RWPE1 (cell line): Measurements from ENCODE around the gene ADCY4.
"Not testable (repeated sequence)": the region's sequence is repeated elsewhere in the genome, so short reads cannot be mapped to it uniquely, and the experiment has no call there.

Experiments used
- CTCF ChIA-PET: fragments of 350-600 bp; sonication (Branson Sonifier 250); formaldehyde crosslinking; extraction: SDS; loops from one replicate; lab custom pipeline; 2021; lab: Yijun Ruan, JAX
- POLR2A ChIA-PET: fragments of 400-600 bp; formaldehyde crosslinking; extraction: SDS; loops from one replicate; lab custom pipeline; 2020; ENCODE audit warnings: antibody characterized with exemption; ENCODE audit not compliant: low non-redundant PET; lab: Yijun Ruan, JAX
- DNase-seq: peaks from one replicate; pipeline ENCODE4 v3.0.0; 2012; ENCODE audit warnings: low spot score
- H3K27ac ChIP-seq: fragments of 450-650 bp; 2 replicates; pipeline ENCODE4 v1.5.1; 2017
- TF ChIP-seq, protein P1 (sequence below): fragments of 450-650 bp; conservative IDR thresholded peaks from 2 replicates; pipeline ENCODE4 v1.5.1; 2017; ENCODE audit warnings: low read depth, mild to moderate bottlenecking

The ADCY4 gene

DNA sequence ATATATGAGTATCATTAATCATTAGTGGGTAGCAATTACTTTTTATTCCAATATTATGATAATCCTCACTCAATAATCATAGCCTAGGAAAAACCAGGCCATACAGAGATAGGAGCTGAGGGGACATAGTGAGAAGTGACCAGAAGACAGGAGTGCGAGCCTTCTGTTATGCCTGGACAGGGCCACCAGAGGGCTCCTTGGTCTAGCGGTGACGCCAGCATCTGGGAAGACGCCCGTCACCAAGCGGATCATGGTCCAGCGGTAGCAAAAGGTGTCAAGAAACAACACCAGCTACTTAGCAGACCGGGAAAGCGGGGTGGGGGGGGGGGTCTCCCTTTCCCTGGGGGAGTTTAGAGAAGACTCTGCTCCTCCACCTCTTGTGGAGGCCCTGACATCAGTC is 7.0 kb downstream of the ADCY4 start:
- TF ChIP-seq, protein P1, sequence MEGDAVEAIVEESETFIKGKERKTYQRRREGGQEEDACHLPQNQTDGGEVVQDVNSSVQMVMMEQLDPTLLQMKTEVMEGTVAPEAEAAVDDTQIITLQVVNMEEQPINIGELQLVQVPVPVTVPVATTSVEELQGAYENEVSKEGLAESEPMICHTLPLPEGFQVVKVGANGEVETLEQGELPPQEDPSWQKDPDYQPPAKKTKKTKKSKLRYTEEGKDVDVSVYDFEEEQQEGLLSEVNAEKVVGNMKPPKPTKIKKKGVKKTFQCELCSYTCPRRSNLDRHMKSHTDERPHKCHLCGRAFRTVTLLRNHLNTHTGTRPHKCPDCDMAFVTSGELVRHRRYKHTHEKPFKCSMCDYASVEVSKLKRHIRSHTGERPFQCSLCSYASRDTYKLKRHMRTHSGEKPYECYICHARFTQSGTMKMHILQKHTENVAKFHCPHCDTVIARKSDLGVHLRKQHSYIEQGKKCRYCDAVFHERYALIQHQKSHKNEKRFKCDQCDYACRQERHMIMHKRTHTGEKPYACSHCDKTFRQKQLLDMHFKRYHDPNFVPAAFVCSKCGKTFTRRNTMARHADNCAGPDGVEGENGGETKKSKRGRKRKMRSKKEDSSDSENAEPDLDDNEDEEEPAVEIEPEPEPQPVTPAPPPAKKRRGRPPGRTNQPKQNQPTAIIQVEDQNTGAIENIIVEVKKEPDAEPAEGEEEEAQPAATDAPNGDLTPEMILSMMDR, result peak; percentile 73
- not testable (repeated sequence) for H3K27ac ChIP-seq, DNase-seq
- ChIA-PET CTCF (interaction anchor here (0.9 to 3.1 kb wide), 7 partner anchors 9 to 109 kb away, joined by 3 to 19 read pairs (median 9); partner anchors contain the start of genes CBLN3, CIDEB, KHNYN and LTB4R2), POLR2A (interaction anchor here (0.8 kb wide), 1 partner anchor 104 kb away, joined by 3 read pairs; no protein-coding TSS in a partner anchor)

DNA sequence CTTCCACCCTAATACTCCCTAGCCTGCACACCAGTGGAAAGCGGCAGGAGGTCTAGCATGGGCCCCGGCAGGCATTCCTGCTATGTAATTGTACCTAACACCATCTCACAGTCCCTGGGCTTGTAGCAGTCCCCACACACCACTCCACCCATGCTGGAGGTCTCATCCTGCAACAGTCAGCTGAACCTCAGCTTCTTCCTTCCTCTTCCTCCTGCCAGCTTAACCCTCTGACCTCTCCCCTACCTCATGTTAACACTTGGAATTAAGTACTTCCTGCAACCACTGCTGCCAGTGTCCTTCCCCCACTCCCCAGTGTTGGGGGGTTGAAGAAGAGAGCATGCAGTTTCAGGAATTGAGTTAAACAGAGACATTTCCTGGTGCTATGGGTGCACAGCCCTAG is 7.6 kb downstream of the ADCY4 start:
- no peak overlapping the region for H3K27ac ChIP-seq
- no peak for DNase-seq
- TF ChIP-seq, protein P1, result no peak
- POLR2A ChIA-PET, result interaction anchor here (0.6 to 0.7 kb wide), 3 partner anchors 20 to 115 kb away, joined by 6 to 7 read pairs (median 7); no protein-coding TSS in a partner anchor
- CTCF ChIA-PET, result interaction anchor here (0.5 to 3.1 kb wide), 7 partner anchors 9 to 138 kb away, joined by 3 to 19 read pairs (median 9); partner anchors contain the start of genes CIDEB and LTB4R2

DNA sequence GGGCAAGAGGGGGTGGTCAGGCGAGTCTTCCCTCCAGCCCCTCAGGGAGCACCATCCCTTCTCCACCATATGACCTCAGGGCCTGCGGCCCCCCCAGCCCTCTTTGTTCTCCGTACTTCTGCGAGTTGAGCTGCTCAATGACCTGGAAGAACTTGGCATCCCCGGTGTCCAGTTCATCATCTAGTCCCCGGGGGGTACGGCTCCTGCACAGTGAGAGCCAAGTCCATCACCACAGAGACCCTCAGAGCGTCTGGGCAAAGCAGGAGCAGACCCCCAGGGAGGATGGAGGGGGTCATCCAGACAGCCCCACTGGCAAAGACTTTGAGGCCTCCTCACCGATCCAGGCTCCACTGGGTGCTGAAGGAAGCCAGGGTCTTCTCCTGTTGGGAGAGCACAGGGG is 8.9 kb downstream of the ADCY4 start:
- H3K27ac ChIP-seq, result no peak overlapping the region
- ChIA-PET CTCF (interaction anchor here (0.9 to 2.3 kb wide), 4 partner anchors 17 to 111 kb away, joined by 3 to 11 read pairs (median 7); partner anchors contain the start of genes CIDEB and LTB4R2), POLR2A (no interaction called here)
- TF ChIP-seq, protein P1, result no peak
- DNase-seq, result no peak

DNA sequence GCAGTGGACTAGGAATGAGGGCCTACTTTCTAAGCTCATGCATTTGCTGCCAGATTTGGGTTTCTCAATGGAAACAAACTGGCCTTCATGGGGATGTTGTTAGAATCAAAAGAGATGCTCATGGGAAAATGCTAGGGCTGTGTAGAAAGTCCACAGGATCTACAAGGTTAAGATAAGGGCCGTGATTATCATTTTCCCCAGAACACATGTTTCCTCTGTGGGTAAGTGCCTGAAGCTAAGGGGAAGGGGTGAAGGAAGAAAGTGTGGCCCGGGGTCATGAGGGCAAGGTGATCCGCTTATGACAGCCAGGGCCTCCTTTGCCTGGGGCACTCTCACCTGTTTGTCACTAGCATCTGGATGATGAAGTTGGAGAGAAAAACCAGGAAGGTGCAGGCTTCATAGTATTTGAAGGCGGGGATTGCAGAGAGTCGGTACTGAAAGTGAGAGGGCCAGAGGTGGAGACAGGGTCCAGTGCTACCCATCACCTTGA is 9.8 kb downstream of the ADCY4 start:
- CTCF ChIA-PET, result interaction anchor here (0.6 to 1.6 kb wide), 6 partner anchors 9 to 1257 kb away, joined by 3 to 11 read pairs (median 3); partner anchors contain the start of gene CIDEB
- POLR2A ChIA-PET, result no interaction called here
- TF ChIP-seq, protein P1, result no peak
- no peak for DNase-seq
- H3K27ac ChIP-seq, result no peak overlapping the region

DNA sequence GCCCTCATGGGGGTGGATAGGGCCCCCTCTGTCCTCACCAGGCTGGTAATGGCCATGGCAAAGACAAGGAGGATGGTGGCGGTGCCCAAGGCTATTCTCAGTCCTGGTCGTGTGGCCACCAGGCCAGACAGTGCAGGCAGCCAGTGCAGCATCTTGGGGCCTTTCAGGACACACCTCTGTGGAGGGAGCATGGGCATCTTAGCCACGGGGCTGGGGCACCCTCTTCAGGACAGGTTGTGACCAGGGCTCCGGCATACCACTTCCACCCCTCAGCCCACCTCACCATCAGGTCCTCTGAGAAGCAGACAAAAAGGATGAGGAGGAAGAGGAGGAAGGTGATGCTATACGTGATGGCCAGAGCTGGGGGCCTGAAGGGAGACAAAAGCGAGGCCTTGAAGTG is 10.8 kb downstream of the ADCY4 start:
- TF ChIP-seq, protein P1, result no peak
- no peak for DNase-seq
- ChIA-PET CTCF (no interaction called here), POLR2A (no interaction called here)
- H3K27ac ChIP-seq, result no peak overlapping the region

DNA sequence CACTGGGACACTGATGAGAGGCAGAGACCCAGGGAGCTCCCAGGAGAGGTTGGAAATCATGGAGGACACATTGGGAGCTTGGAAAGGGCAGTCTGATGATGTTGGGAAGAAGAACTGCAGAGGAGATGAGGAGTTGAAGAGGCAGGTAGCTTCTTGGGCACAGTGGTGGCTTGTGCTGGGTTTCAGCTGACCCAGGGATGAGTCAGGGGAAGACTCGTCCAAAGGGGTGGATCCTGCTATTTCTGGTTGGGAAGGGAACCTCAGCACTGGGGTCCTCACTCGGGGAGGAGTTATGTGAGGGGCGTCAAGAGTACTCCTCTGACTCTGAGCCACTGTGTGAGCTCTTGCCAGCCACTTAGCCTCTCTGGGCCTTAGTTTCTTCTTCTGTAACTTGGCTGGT is 11.5 kb downstream of the ADCY4 start:
- CTCF ChIA-PET, result interaction anchor here (1.0 kb wide), 1 partner anchor 13 kb away, joined by 3 read pairs; no protein-coding TSS in a partner anchor
- POLR2A ChIA-PET, result no interaction called here

More for the DNA sequence above, 11.5 kb downstream of the ADCY4 start:
- DNase-seq, result no peak
- TF ChIP-seq, protein P1, result no peak
- no peak overlapping the region for H3K27ac ChIP-seq
